Progenitor cell of endocrine pancreas (in vitro differentiated cells): ENCODE measurements around the gene CCND2. TPM values are rescaled to one million over a fixed set of nuclear protein-coding genes. Genes with fewer than 3 reads are reported as not detected.

Source experiments
- DNase-seq: peaks from one replicate; pipeline ENCODE4 v3.0.0; 2021; ENCODE audit warnings: low spot score; ENCODE audit not compliant: unreplicated experiment
- H3K27ac Mint-ChIP-seq: 2 replicates; pipeline ENCODE4 v1.8.0; 2021; ENCODE audit warnings: mild to moderate bottlenecking, moderate library complexity, mixed read lengths
- H3K27me3 Mint-ChIP-seq: 2 replicates; pipeline ENCODE4 v1.8.0; 2021; ENCODE audit warnings: mixed read lengths
- H3K36me3 Mint-ChIP-seq: 2 replicates; pipeline ENCODE4 v1.8.0; 2022; ENCODE audit warnings: mixed read lengths; ENCODE audit not compliant: insufficient read depth
- H3K4me1 Mint-ChIP-seq: 2 replicates; pipeline ENCODE4 v1.8.0; 2021; ENCODE audit warnings: low read depth, mixed read lengths
- H3K4me3 Mint-ChIP-seq: 2 replicates; pipeline ENCODE4 v1.8.0; 2021; ENCODE audit warnings: low read depth, mild to moderate bottlenecking, moderate library complexity, mixed read lengths
- H3K9me3 Mint-ChIP-seq: 2 replicates; pipeline ENCODE4 v1.8.0; 2021; ENCODE audit warnings: low read depth, mixed read lengths
- CTCF ChIP-seq: fragments of 200-600 bp; sonication (generic); IDR thresholded peaks from one replicate; pipeline ENCODE4 v1.5.0; 2021; ENCODE audit warnings: antibody characterized with exemption, mild to moderate bottlenecking; ENCODE audit not compliant: unreplicated experiment
- total RNA-seq: library from RNA; stranded (reverse); gene quantifications from 2 replicates; pipeline ENCODE4 v1.2.1, GENCODE V29; 2021

The CCND2 gene
- total RNA-seq, 1 donor from 2014 or later = 463 TPM

GRCh38 chr12:4289231-4289878, 15.8 kb downstream of the CCND2 start:
- Mint-ChIP-seq H3K36me3 (peaks cover 56% of the 10 kb centered on the region), H3K27ac (no peak overlapping the region), H3K4me1 (peaks cover 14% of the 10 kb centered on the region), H3K27me3 (no peaks in the 10 kb centered on the region), H3K9me3 (no peaks in the 10 kb centered on the region), H3K4me3 (no peak overlapping the region)
- DNase-seq = no peak
- TF ChIP-seq CTCF = no peak

GRCh38 chr12:4289998-4290790, 16.6 kb downstream of the CCND2 start:
- no peak for TF ChIP-seq CTCF
- no peak for DNase-seq
- Mint-ChIP-seq H3K4me3 (no peak overlapping the region), H3K4me1 (peaks cover 14% of the 10 kb centered on the region), H3K36me3 (peaks cover 59% of the 10 kb centered on the region), H3K27me3 (no peaks in the 10 kb centered on the region), H3K27ac (peak overlapping the region; percentile 19), H3K9me3 (no peaks in the 10 kb centered on the region)

- Mint-ChIP-seq H3K4me3 (no peak overlapping the region), H3K27me3 (no peaks in the 10 kb centered on the region), H3K4me1 (peaks cover 11% of the 10 kb centered on the region), H3K36me3 (peaks cover 53% of the 10 kb centered on the region), H3K27ac (peak overlapping the region; percentile 48), H3K9me3 (no peaks in the 10 kb centered on the region)
- no peak for DNase-seq
- no peak for TF ChIP-seq CTCF
Observed at GRCh38 chr12:4292341-4293073, 18.9 kb downstream of the CCND2 start.

- peaks cover 53% of the 10 kb centered on the region for H3K36me3 Mint-ChIP-seq
- no peaks in the 10 kb centered on the region for H3K27me3 Mint-ChIP-seq
- peak overlapping the region; percentile 63 for H3K27ac Mint-ChIP-seq
- no peak for TF ChIP-seq CTCF
- no peak for DNase-seq
- H3K4me3 Mint-ChIP-seq = no peak overlapping the region
- H3K4me1 Mint-ChIP-seq = peaks cover 6% of the 10 kb centered on the region
- no peaks in the 10 kb centered on the region for H3K9me3 Mint-ChIP-seq
Observed at GRCh38 chr12:4293299-4293965, 19.9 kb downstream of the CCND2 start.

GRCh38 chr12:4293966-4294505, 20.5 kb downstream of the CCND2 start:
- Mint-ChIP-seq H3K36me3 (peaks cover 49% of the 10 kb centered on the region), H3K27me3 (no peaks in the 10 kb centered on the region), H3K27ac (peak overlapping the region; percentile 57), H3K4me1 (peaks cover 3% of the 10 kb centered on the region), H3K4me3 (no peak overlapping the region), H3K9me3 (no peaks in the 10 kb centered on the region)
- no peak for DNase-seq
- no peak for TF ChIP-seq CTCF
